ENCODE measurements around the gene ZNF710. TPM values are rescaled to one million over a fixed set of nuclear protein-coding genes. Genes with fewer than 3 reads are reported as not detected.

Gene ZNF710
- total and polyA plus RNA-seq, 12 donors = 4.1 to 59.0 (median 15.5) TPM

DNA sequence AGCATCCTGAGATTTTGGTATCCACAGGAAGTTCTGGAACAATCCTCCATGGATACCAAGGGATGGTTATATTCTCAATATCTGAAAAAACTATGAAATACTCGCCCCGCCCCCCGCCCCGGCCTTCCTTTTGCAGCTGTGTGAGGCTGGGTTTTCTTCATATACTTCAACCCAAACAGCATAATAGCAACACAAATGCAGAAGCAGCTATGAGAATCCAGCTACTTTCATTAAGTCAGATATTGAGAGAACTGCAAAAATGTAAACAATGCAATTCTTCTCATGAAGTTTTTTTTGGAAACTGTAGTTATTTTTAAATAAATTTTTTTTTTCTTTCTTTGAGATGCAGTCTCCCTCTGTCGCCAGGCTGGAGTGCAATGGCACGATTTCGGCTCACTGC is 112.0 kb downstream of the ZNF710 start:
- H3K36me3 ChIP-seq (replicated peaks in 1 of 2) = no peaks in the 10 kb centered on the region
- H3K4me1 ChIP-seq (replicated peaks in 1 of 2) = no peaks in the 10 kb centered on the region
- no peak for DNase-seq
- peaks cover 0 to 4% (median 0%) of the 10 kb centered on the region in 3 donors for H3K9me3 ChIP-seq (replicated peaks in 1 of 3)
- no peak overlapping the region for H3K27ac ChIP-seq
- intact Hi-C loops (cut with DNase I) = no loop called here
- no peaks in the 10 kb centered on the region for H3K27me3 ChIP-seq
- no peak overlapping the region for H3K4me3 ChIP-seq
- 66 to 78% (median 74%) methylated on average over 6 to 7 of the region's 7 CpGs for WGBS, 4 donors
- no peak for TF ChIP-seq CTCF (IDR thresholded peaks at IDR 0.05)
- no peak for TF ChIP-seq POLR2A (IDR thresholded peaks at IDR 0.05)

DNA sequence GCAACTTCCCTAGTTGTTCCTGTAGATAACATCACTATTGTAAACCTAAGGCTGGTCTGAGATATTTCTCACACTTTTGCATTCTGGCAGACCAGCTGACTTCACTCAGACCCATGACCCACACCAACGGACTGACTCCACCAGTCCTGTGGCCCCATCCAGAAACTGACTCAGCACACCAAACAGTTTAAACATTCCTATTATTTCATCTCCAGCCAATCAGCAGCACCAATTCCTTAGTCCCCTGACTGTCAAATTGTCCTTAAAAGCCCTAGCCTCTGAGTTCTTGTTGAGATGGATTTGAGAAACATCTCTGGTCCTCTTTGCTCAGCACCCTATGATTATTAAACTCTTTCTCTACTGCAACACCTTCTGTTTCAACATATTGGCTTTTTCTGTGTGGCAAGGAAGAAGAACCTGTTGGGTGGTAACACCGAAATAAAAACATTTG is 113.4 kb downstream of the ZNF710 start:
- H3K27ac ChIP-seq = no peak overlapping the region
- no peaks in the 10 kb centered on the region for H3K36me3 ChIP-seq (replicated peaks in 1 of 2)
- no peak for DNase-seq
- no peaks in the 10 kb centered on the region for H3K4me1 ChIP-seq (replicated peaks in 1 of 2)
- H3K27me3 ChIP-seq = no peaks in the 10 kb centered on the region
- TF ChIP-seq CTCF (IDR thresholded peaks at IDR 0.05) (no peak), POLR2A (IDR thresholded peaks at IDR 0.05) (no peak)
- WGBS, 4 donors = 37 to 78% (median 59%) methylated on average over 2 of the region's 2 CpGs
- intact Hi-C loops (cut with DNase I) = no loop called here
- H3K4me3 ChIP-seq = no peak overlapping the region
- peaks cover 0 to 4% (median 0%) of the 10 kb centered on the region in 3 donors for H3K9me3 ChIP-seq (replicated peaks in 1 of 3)

GRCh38 chr15:90115783-90116182 is 114.7 kb downstream of the ZNF710 start:
- no peak for TF ChIP-seq CTCF (IDR thresholded peaks at IDR 0.05)
- TF ChIP-seq POLR2A (IDR thresholded peaks at IDR 0.05) = no peak
- Histone ChIP-seq H3K27ac (no peak overlapping the region), H3K36me3 (replicated peaks in 1 of 2) (no peaks in the 10 kb centered on the region), H3K9me3 (replicated peaks in 1 of 3) (peaks cover 0 to 4% (median 0%) of the 10 kb centered on the region in 3 donors), H3K4me1 (replicated peaks in 1 of 2) (no peaks in the 10 kb centered on the region), H3K4me3 (no peak overlapping the region), H3K27me3 (no peaks in the 10 kb centered on the region)
- DNase-seq = no peak
- intact Hi-C loops (cut with DNase I) = no loop called here
- WGBS, 4 donors = 79 to 96% (median 91%) methylated on average over 2 of the region's 2 CpGs

DNA sequence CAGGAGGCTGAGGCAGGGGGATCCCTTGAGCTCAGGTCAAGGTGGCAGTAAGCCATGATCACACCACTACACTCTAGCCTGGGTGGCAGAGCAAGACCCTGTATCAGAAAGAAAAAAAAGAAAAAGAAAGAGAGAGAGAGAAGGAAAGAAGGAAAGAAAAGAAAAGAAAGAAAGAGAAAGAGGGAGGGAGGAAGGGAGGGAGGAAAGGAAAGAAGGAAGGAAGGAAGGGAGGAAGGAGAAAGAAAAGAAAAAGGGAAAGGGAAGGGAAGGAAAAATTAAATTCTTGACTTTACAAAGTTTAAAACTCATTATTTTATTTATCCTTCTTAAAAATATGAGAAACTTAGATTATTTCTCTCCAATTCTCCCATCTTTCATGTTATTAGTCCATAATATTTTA is 118.2 kb downstream of the ZNF710 start:
- Histone ChIP-seq H3K4me3 (no peak overlapping the region), H3K36me3 (replicated peaks in 1 of 2) (no peaks in the 10 kb centered on the region), H3K27ac (no peak overlapping the region), H3K9me3 (replicated peaks in 1 of 3) (peaks cover 0 to 4% (median 0%) of the 10 kb centered on the region in 3 donors), H3K4me1 (replicated peaks in 1 of 2) (no peaks in the 10 kb centered on the region), H3K27me3 (no peaks in the 10 kb centered on the region)
- intact Hi-C loops (cut with DNase I) = no loop called here
- no peak for DNase-seq
- no peak for TF ChIP-seq CTCF (IDR thresholded peaks at IDR 0.05)
- TF ChIP-seq POLR2A (IDR thresholded peaks at IDR 0.05) = no peak

All from adrenal gland (tissue), 12 donors.